Measurements from ENCODE around the gene PARP15. TPM values are rescaled to one million over a fixed set of nuclear protein-coding genes. Genes with fewer than 3 reads are reported as not detected.
"Not testable (repeated sequence)": the region's sequence is repeated elsewhere in the genome, so short reads cannot be mapped to it uniquely, and the experiment has no call there.

PARP15 gene
- total RNA-seq, 1 donor from 2014 or later = 0.36 TPM

DNA sequence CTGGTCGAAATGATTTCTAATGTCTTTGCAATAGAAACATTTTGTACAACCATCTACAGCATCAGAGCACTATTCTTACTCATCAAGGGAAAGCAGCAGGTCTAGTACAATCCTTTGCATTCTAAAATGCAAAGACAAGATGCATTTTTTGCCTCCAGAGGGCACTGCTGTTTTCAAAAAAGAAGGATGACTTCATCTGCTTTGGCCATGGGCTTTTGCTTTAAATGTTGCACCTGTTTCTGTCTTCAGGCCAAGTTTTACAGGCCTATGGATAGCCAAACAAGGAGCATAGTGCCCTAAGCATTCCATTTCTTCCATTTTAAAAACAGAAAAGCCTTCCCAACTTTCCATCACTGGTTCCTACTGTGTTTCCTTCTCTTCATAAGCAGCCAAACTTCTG, 16.8 kb upstream of the PARP15 start:
- DNase-seq (ENCODE audit: low spot score) = peak; percentile 40
- peak; percentile 31 for TF ChIP-seq CTCF (IDR thresholded peaks at IDR 0.05; ENCODE audit: unreplicated experiment)

GRCh38 chr3:122562923-122563716, 14.3 kb upstream of the PARP15 start:
- H3K27ac Mint-ChIP-seq (ENCODE audit: unreplicated experiment) = no peak overlapping the region
- peak overlapping the region; percentile 87 for H3K4me3 Mint-ChIP-seq (ENCODE audit: unreplicated experiment)
- no peaks in the 10 kb centered on the region for H3K9me3 Mint-ChIP-seq (ENCODE audit: unreplicated experiment)
- DNase-seq (ENCODE audit: low spot score) = no peak
- no peak for TF ChIP-seq CTCF (IDR thresholded peaks at IDR 0.05; ENCODE audit: unreplicated experiment)
- peaks cover 3% of the 10 kb centered on the region for H3K27me3 Mint-ChIP-seq (ENCODE audit: unreplicated experiment)
- peaks cover 15% of the 10 kb centered on the region for H3K4me1 Mint-ChIP-seq (ENCODE audit: unreplicated experiment)
- H3K36me3 Mint-ChIP-seq (ENCODE audit: low read depth, unreplicated experiment) = no peaks in the 10 kb centered on the region

More for the DNA sequence above, 16.8 kb upstream of the PARP15 start:
- Mint-ChIP-seq H3K4me3 (ENCODE audit: unreplicated experiment) (no peak overlapping the region), H3K27me3 (ENCODE audit: unreplicated experiment) (peaks cover 6% of the 10 kb centered on the region), H3K36me3 (ENCODE audit: low read depth, unreplicated experiment) (no peaks in the 10 kb centered on the region), H3K9me3 (ENCODE audit: unreplicated experiment) (no peaks in the 10 kb centered on the region), H3K27ac (ENCODE audit: unreplicated experiment) (no peak overlapping the region), H3K4me1 (ENCODE audit: unreplicated experiment) (peaks cover 18% of the 10 kb centered on the region)

DNA sequence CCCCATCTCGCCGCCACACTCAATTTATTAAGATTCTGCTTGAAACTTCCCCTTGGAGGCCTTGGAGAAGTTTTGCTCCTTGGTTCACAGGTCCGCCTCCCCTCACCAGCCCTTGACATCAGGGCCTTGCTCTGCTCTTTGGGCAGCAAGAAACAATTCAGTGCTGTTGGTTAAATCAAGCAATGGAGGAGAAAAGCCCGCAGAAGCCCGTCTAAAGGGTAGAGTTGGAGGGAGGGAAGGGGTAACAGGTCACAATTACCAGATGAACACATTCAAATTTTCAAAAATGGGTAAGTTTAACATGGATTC, 13.8 kb upstream of the PARP15 start:
- H3K9me3 Mint-ChIP-seq (ENCODE audit: unreplicated experiment) = no peaks in the 10 kb centered on the region
- peak overlapping the region; percentile 87 for H3K4me3 Mint-ChIP-seq (ENCODE audit: unreplicated experiment)
- peaks cover 13% of the 10 kb centered on the region for H3K4me1 Mint-ChIP-seq (ENCODE audit: unreplicated experiment)
- H3K36me3 Mint-ChIP-seq (ENCODE audit: low read depth, unreplicated experiment) = no peaks in the 10 kb centered on the region
- H3K27ac Mint-ChIP-seq (ENCODE audit: unreplicated experiment) = no peak overlapping the region
- no peak for DNase-seq (ENCODE audit: low spot score)
- peaks cover 3% of the 10 kb centered on the region for H3K27me3 Mint-ChIP-seq (ENCODE audit: unreplicated experiment)
- no peak for TF ChIP-seq CTCF (IDR thresholded peaks at IDR 0.05; ENCODE audit: unreplicated experiment)

GRCh38 chr3:122564155-122564912, 13.1 kb upstream of the PARP15 start, which contains the start of the genes DTX3L and PARP9:
DTX3L (plus strand) TSS chr3:122564338; CDS start chr3:122564427, 89 bp downstream.
PARP9 (minus strand) TSS chr3:122564300; CDS start chr3:122559620, 4,680 bp downstream.
- no peaks in the 10 kb centered on the region for H3K9me3 Mint-ChIP-seq (ENCODE audit: unreplicated experiment)
- no peaks in the 10 kb centered on the region for H3K36me3 Mint-ChIP-seq (ENCODE audit: low read depth, unreplicated experiment)
- peak; percentile 51 for DNase-seq (ENCODE audit: low spot score)
- H3K4me1 Mint-ChIP-seq (ENCODE audit: unreplicated experiment) = peaks cover 13% of the 10 kb centered on the region
- peak within 1 kb of the TSS; percentile 53 for H3K27ac Mint-ChIP-seq (ENCODE audit: unreplicated experiment)
- H3K27me3 Mint-ChIP-seq (ENCODE audit: unreplicated experiment) = peaks cover 3% of the 10 kb centered on the region
- TF ChIP-seq CTCF (IDR thresholded peaks at IDR 0.05; ENCODE audit: unreplicated experiment) = no peak
- peak within 1 kb of the TSS; percentile 93 for H3K4me3 Mint-ChIP-seq (ENCODE audit: unreplicated experiment)

DNA sequence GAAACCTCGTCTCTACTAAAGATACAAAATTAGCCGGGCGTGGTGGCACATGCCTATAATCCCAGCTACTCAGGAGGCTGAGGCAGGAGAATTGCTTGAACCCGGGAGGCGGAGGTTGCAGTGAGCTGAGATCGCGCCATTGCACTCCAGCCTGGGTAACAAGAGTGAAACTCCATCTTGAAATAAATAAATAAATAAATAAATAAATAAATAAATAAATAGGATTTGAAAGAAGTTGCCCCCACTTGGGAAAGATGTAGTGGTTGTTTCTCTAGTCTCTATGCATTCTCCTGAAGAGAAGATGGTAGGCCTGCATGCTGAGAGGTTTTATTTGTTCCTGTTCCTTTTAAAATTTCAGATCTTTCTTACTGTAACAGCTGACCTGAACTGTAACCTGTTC, 9.3 kb upstream of the PARP15 start:
- H3K27ac Mint-ChIP-seq (ENCODE audit: unreplicated experiment); DNase-seq (ENCODE audit: low spot score); H3K36me3 Mint-ChIP-seq (ENCODE audit: low read depth, unreplicated experiment); H3K27me3 Mint-ChIP-seq (ENCODE audit: unreplicated experiment); H3K4me3 Mint-ChIP-seq (ENCODE audit: unreplicated experiment); H3K9me3 Mint-ChIP-seq (ENCODE audit: unreplicated experiment): not testable (repeated sequence)
- peaks cover 21% of the 10 kb centered on the region for H3K4me1 Mint-ChIP-seq (ENCODE audit: unreplicated experiment)
